Endothelial cell of umbilical vein (primary cell): ENCODE data around the gene SUSD5. TPM values are rescaled to one million over a fixed set of nuclear protein-coding genes. Genes with fewer than 3 reads are reported as not detected.

ENCODE experiments used
- BruUV-seq: library from RNA; stranded (reverse); fragments of 400-500 nt; replicated peaks from 2 replicates; lab custom pipeline; 2021; lab: Mats Ljungman, UMichigan
- CTCF ChIA-PET: fragments of 300-600, 350-600 bp; sonication (Branson Sonifier 250); formaldehyde crosslinking; loops from one replicate; lab custom pipeline; 2021; ENCODE audit warnings: antibody characterized with exemption, inconsistent platforms; lab: Charles Lee
- POLR2A ChIA-PET: fragments of 300-600, 350-600 bp; sonication (Branson Sonifier 250); formaldehyde crosslinking; loops from one replicate; lab custom pipeline; 2021; ENCODE audit warnings: antibody characterized with exemption, inconsistent platforms; lab: Charles Lee
- DNase-seq: peaks from one replicate; pipeline ENCODE4 v3.0.0-alpha.2; 2011; ENCODE audit warnings: low read depth, low spot score
- FAIRE-seq: peaks from 2 replicates; lab custom pipeline; 2011; peaks lifted over from hg19 to GRCh38; lab: Jason Lieb, UNC
- H2AFZ ChIP-seq: 2 replicates; pipeline ENCODE4 v1.6.0; 2012; ENCODE audit warnings: low read depth, low read length, control low read depth, inconsistent platforms
- H3K27ac ChIP-seq: 2 replicates; pipeline ENCODE4 v1.5.1; 2011; ENCODE audit warnings: low read depth, mild to moderate bottlenecking, control low read depth, low read length, moderate library complexity; ENCODE audit not compliant: insufficient read depth
- H3K27me3 ChIP-seq, 2 experiments: 2 replicates each; pipeline versions ENCODE4 v1.6.0 to v1.6.1; 2011; ENCODE audit warnings: low read length in 2 of 2, mixed read lengths in 1 of 2; ENCODE audit not compliant: control insufficient read depth in 2 of 2, insufficient read depth in 2 of 2
- H3K36me3 ChIP-seq, 2 experiments: 2 replicates in 1 of 2; 3 replicates in 1 of 2; pipeline ENCODE4 v1.5.1; 2011; ENCODE audit warnings: low read length in 2 of 2, mild to moderate bottlenecking in 1 of 2, moderate library complexity in 1 of 2; ENCODE audit not compliant: control insufficient read depth in 2 of 2, insufficient read depth in 2 of 2; ENCODE audit errors: extremely low read depth in 1 of 2
- H3K4me1 ChIP-seq: 3 replicates; pipeline ENCODE4 v1.5.1; 2011; ENCODE audit warnings: mild to moderate bottlenecking, low read length; ENCODE audit not compliant: control insufficient read depth, insufficient read depth; ENCODE audit errors: extremely low read depth
- H3K4me2 ChIP-seq: 2 replicates; pipeline ENCODE4 v1.6.1; 2011; ENCODE audit warnings: low read length, control low read depth, mixed read lengths; ENCODE audit not compliant: insufficient read depth
- H3K4me3 ChIP-seq, 3 experiments: fragments of 200-600 bp in 1 of 3; sonication (generic), shearing (Covaris generic) in 1 of 3; replicated peaks in 1 of 3; 2 replicates each; pipeline ENCODE4 v1.5.1; 2011 to 2016; ENCODE audit warnings: control low read depth in 3 of 3, low read length in 3 of 3, mild to moderate bottlenecking in 2 of 3, inconsistent platforms in 1 of 3, low read depth in 1 of 3, moderate library complexity in 1 of 3; ENCODE audit not compliant: insufficient read depth in 1 of 3
- H3K79me2 ChIP-seq: 2 replicates; pipeline ENCODE4 v1.6.0; 2012; ENCODE audit warnings: low read length, inconsistent platforms; ENCODE audit not compliant: control insufficient read depth, insufficient read depth
- H3K9ac ChIP-seq: replicated peaks from 2 replicates; pipeline ENCODE3; 2011; ENCODE audit warnings: low read length, control low read depth; ENCODE audit not compliant: insufficient read depth; ENCODE audit errors: extremely low read depth
- H3K9me1 ChIP-seq: replicated peaks from 3 replicates; pipeline ENCODE4 v1.6.0; 2011; ENCODE audit warnings: mild to moderate bottlenecking, low read length; ENCODE audit not compliant: control insufficient read depth, insufficient read depth; ENCODE audit errors: extremely low read depth
- H3K9me3 ChIP-seq: replicated peaks from 2 replicates; pipeline ENCODE4 v1.5.1; 2012; ENCODE audit warnings: low read length, inconsistent platforms; ENCODE audit not compliant: control insufficient read depth, insufficient read depth
- H4K20me1 ChIP-seq: replicated peaks from 2 replicates; pipeline ENCODE3; 2011; ENCODE audit warnings: mild to moderate bottlenecking, low read length; ENCODE audit not compliant: control insufficient read depth, insufficient read depth; ENCODE audit errors: extremely low read depth
- POLR2A ChIP-seq: IDR thresholded peaks from 2 replicates; pipeline ENCODE4 v1.6.1; 2012; ENCODE audit warnings: low read depth, mild to moderate bottlenecking, control low read depth, low read length
- dilution Hi-C: fragments of 300-500 bp; cut with MboI; formaldehyde crosslinking; loops from one replicate; pipeline ENCODE4 v1.15.0; 2019; ENCODE audit warnings: low sequenced_read_pairs; ENCODE audit not compliant: extremely low pct_ligation_motif_present
- intact Hi-C: fragments of 100-400 bp; cut with micrococcal nuclease; formaldehyde crosslinking; loops from one replicate; pipeline ENCODE4 v1.10.0; 2022
- polyA plus RNA-seq, 4 experiments: library from polyadenylated mRNA; depleted of rRNA in 3 of 4; stranded (reverse) in 3 of 4; unstranded in 1 of 4; fragments of >200 nt; gene quantifications; 2 replicates each; pipeline versions ENCODE4 v1.2.1 to v1.2.3, GENCODE V29; 2011 to 2012; ENCODE audit warnings: missing spikeins in 1 of 4
- total RNA-seq: library from RNA; stranded (reverse); gene quantifications from 2 replicates; pipeline ENCODE4 v1.2.3, GENCODE V29; 2021
- TF ChIP-seq, protein P1 (sequence below): IDR thresholded peaks from 2 replicates; pipeline ENCODE4 v1.6.1; 2011; ENCODE audit not compliant: insufficient read depth, insufficient read length

Gene SUSD5
- total and polyA plus RNA-seq, 2 donors (not counting 3 experiments of a cell fraction or from before 2014, with no cell fraction given) = 7.7 to 18.8 TPM

DNA sequence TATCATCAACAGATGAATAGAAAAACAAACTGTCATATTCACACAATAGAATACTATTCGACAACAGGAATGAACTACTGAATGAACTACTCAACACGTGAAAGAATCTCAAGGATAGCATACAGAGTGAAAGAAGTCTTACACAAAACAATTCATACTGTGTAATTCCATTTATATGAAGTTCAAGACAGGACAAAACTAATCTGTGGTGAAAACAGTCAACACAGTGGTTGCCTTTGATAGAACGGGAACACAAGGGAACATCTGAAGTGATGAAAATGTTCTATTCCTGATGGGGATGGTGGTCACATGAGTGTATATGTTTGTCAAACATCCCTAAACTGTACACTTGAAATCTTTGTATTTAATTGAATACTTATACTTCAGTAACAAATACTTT lies 2.6 kb upstream of the SUSD5 start:
- H3K4me3 ChIP-seq = no peak overlapping the region
- H3K9me1 ChIP-seq = no peaks in the 10 kb centered on the region
- DNase-seq = no peak
- no peak overlapping the region for H2AFZ ChIP-seq
- no peak overlapping the region for H3K9ac ChIP-seq
- intact Hi-C loops = no loop called here
- H3K4me1 ChIP-seq = peaks cover 13% of the 10 kb centered on the region
- ChIA-PET CTCF (no interaction called here), POLR2A (no interaction called here)
- peaks cover 2 to 10% of the 10 kb centered on the region in 2 experiments for H3K27me3 ChIP-seq
- no peak overlapping the region for H3K27ac ChIP-seq
- no peaks in the 10 kb centered on the region for H3K79me2 ChIP-seq
- TF ChIP-seq, protein P1, sequence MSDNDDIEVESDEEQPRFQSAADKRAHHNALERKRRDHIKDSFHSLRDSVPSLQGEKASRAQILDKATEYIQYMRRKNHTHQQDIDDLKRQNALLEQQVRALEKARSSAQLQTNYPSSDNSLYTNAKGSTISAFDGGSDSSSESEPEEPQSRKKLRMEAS = no peak
- no peaks in the 10 kb centered on the region for H3K9me3 ChIP-seq
- dilution Hi-C loops = no loop called here
- H3K36me3 ChIP-seq = no peaks in the 10 kb centered on the region
- no peak overlapping the region for H3K4me2 ChIP-seq
- H4K20me1 ChIP-seq = no peaks in the 10 kb centered on the region
- FAIRE-seq = no peak
- BruUV-seq = no TSS peak

DNA sequence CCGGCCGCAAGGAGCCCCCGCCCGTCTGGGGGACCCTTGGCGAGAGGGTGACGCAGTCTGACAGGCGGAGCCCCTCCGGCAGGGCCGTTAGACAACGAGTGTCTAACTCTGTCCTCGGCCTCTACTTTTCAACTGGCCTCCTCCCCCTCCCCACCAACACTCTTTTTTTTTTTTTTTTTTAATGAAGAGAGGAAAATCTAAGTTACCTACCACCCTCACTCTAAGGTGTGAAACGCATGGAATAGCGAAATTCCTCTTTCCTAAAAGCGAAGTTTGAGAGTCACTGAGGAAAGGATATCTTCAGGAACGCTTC lies 521 bp upstream of the SUSD5 start:
- H3K4me2 ChIP-seq = peak overlapping the region; percentile 64
- H2AFZ ChIP-seq = peak overlapping the region; percentile 77
- CTCF ChIA-PET = interaction anchor here (0.5 to 3.6 kb wide), 2 partner anchors 89 to 154 kb away, joined by 3 to 33 read pairs; no protein-coding TSS in a partner anchor
- FAIRE-seq (no peak), DNase-seq (no peak)
- peak overlapping the region; percentile 28 for H3K27ac ChIP-seq
- TF ChIP-seq POLR2A = no peak
- TF ChIP-seq, protein P1 = no peak
- BruUV-seq = no TSS peak
- H3K9ac ChIP-seq = peak overlapping the region; percentile 57
- intact Hi-C loops = loop anchor here (2.0 to 5.0 kb wide), 3 partner anchors 58 to 154 kb away; partner anchors contain the start of gene FBXL2
- H3K27me3 ChIP-seq = peaks cover 0 to 10% of the 10 kb centered on the region in 2 experiments
- H3K9me1 ChIP-seq = no peaks in the 10 kb centered on the region
- H3K79me2 ChIP-seq = no peaks in the 10 kb centered on the region
- dilution Hi-C loops = no loop called here
- no peaks in the 10 kb centered on the region for H3K9me3 ChIP-seq
- no peaks in the 10 kb centered on the region for H4K20me1 ChIP-seq
- POLR2A ChIA-PET = interaction anchor here (1.2 kb wide), 1 partner anchor 87 kb away, joined by 3 read pairs; no protein-coding TSS in a partner anchor
- H3K36me3 ChIP-seq = no peaks in the 10 kb centered on the region
- H3K4me1 ChIP-seq = peaks cover 13% of the 10 kb centered on the region
- peak overlapping the region; percentile 39 to 71 (median 54) for H3K4me3 ChIP-seq
